NT2/D1 (cell line): ENCODE data around the gene SV2C.

ENCODE experiments used
- SUZ12 ChIP-seq: IDR thresholded peaks from 2 replicates; pipeline ENCODE4 v1.6.1; 2011; ENCODE audit not compliant: insufficient read length, insufficient read depth; ENCODE audit errors: extremely low read depth
- YY1 ChIP-seq: IDR thresholded peaks from 2 replicates; pipeline ENCODE4 v1.6.1; 2011; ENCODE audit not compliant: insufficient read length, insufficient read depth
- ZNF274 ChIP-seq: IDR thresholded peaks from 2 replicates; pipeline ENCODE4 v1.6.1; 2011; ENCODE audit warnings: mild to moderate bottlenecking, low read depth, low read length

DNA sequence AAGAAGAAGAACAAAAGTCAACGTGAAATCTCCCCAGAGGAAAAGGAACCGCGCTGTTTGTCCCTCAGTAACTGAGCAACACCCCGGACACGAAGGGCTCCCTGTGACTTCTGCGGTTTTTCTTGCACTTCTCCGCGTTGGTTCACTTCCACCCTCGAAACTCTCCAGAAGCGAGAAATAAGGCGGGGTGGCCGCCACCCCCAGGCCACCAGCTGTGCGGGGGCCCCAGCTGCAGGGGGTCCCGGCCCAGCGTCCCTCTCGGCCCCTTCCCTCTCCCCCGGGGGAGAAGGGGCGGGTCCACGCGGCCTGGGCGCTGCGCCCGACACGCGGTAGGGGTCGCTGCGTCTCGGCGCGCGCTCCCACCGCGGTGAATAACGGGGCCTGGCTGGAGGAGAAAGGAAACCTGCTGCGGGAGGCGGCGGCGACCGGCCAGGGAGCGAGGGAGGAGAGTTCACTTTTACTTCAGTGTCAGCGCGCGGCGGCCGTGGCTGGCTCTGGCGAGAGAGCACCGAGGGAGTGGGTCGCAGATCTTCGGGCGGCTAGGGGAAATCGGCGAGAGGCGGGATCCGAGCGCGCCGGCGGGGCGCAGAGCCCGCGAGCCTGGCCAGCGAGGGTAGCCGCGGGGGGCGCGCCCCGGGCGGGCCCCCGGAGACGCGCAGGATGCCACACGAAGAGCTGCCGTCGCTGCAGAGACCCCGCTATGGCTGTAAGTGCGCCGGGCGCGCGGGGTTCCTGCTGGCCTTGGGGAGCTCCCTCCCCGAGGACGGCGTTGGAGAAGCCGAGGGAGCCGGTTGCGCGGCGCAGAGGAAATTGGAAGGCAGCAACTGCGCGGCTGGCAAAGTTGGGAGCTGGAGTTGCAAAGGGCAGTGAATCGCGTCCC lies 319.9 kb downstream of the SV2C start, which contains the start of gene IQGAP2:
- TF ChIP-seq ZNF274, result no peak
- TF ChIP-seq SUZ12, result no peak
- TF ChIP-seq YY1, result no peak
